ENCODE results near the gene RERG. TPM values are rescaled to one million over a fixed set of nuclear protein-coding genes. Genes with fewer than 3 reads are reported as not detected.

The RERG gene
- total and polyA plus RNA-seq, 2 of the 4 experiments (the other 2 are of a cell fraction), result not detected

- Histone ChIP-seq H3K9me3 (ENCODE audit: control insufficient read depth, insufficient read depth, low read length) (no peaks in the 10 kb centered on the region), H2BK120ac (ENCODE audit: low read depth, low read length) (no peak overlapping the region), H3K27ac (ENCODE audit: insufficient read depth, low read length) (no peak overlapping the region), H2BK15ac (ENCODE audit: low read depth, low read length) (no peak overlapping the region), H3K4me1 (ENCODE audit: control insufficient read depth, insufficient read depth, low read length) (no peaks in the 10 kb centered on the region), H4K5ac (ENCODE audit: low read depth, low read length) (no peak overlapping the region), H2BK20ac (ENCODE audit: low read depth, low read length) (no peak overlapping the region), H3K36me3 (ENCODE audit: control insufficient read depth, insufficient read depth, low read length) (no peaks in the 10 kb centered on the region), H3K79me1 (ENCODE audit: low read depth in 1 of 2, low read length in 2 of 2) (no peaks in the 10 kb centered on the region), H2AK5ac (ENCODE audit: low read depth, low read length) (no peak overlapping the region), H3K4ac (ENCODE audit: low read depth, low read length) (no peak overlapping the region), H3K56ac (ENCODE audit: extremely low read depth, insufficient read depth, low read length) (no peak overlapping the region), H3K18ac (ENCODE audit: low read depth, low read length) (no peak overlapping the region), H3K9me1 (ENCODE audit: insufficient read depth, low read length) (no peaks in the 10 kb centered on the region), H2AK9ac (replicated peaks; ENCODE audit: low read depth, low read length, poor library complexity) (no peak overlapping the region), H3K14ac (replicated peaks; ENCODE audit: low read depth, low read length) (no peak overlapping the region), H3K23ac (ENCODE audit: low read depth, low read length) (no peak overlapping the region), H3K9ac (ENCODE audit: low read depth, low read length) (no peak overlapping the region), H3K4me3 (ENCODE audit: insufficient read depth, low read depth, low read length) (no peak overlapping the region), H4K8ac (ENCODE audit: low read depth in 2 of 2, low read length in 2 of 2) (no peak overlapping the region), H4K20me1 (ENCODE audit: insufficient read depth, low read length) (no peaks in the 10 kb centered on the region), H3K4me2 (ENCODE audit: low read depth, low read length) (no peak overlapping the region), H2AFZ (replicated peaks; ENCODE audit: low read length, poor library complexity) (no peak overlapping the region), H3K27me3 (ENCODE audit: control insufficient read depth, insufficient read depth, low read length) (no peaks in the 10 kb centered on the region), H2BK5ac (ENCODE audit: low read depth, low read length, poor library complexity, severe bottlenecking) (no peak overlapping the region), H4K91ac (ENCODE audit: insufficient read depth, low read depth, low read length) (no peak overlapping the region)
- TF ChIP-seq RFX5 (IDR thresholded peaks at IDR 0.05; ENCODE audit: low read depth, low read length) (no peak), USF2 (IDR thresholded peaks at IDR 0.05; ENCODE audit: low read depth, low read length) (no peak), CEBPB (IDR thresholded peaks at IDR 0.05; ENCODE audit: low read depth, low read length) (no peak), ELK1 (IDR thresholded peaks at IDR 0.05; ENCODE audit: borderline replicate concordance, low read depth, low read length) (no peak), POLR2A (IDR thresholded peaks at IDR 0.05; ENCODE audit: low read depth, low read length) (no peak), CTCF (conservative IDR thresholded peaks at IDR 0.05; ENCODE audit: low read depth, low read length) (no peak), MXI1 (IDR thresholded peaks at IDR 0.05; ENCODE audit: borderline replicate concordance, low read depth, low read length) (no peak), NFE2L2 (IDR thresholded peaks at IDR 0.05; ENCODE audit: low read depth, low read length) (no peak)
- ChIA-PET POLR2A (ENCODE audit: unreplicated experiment) (no interaction called here), CTCF (no interaction called here)
- in situ Hi-C loops (cut with MboI; ENCODE audit: low sequenced_read_pairs), result no loop called here
- ATAC-seq (ENCODE audit: low read depth) (no peak), DNase-seq (no peak)
- dilution Hi-C loops (cut with HindIII; ENCODE audit: low sequenced_read_pairs, unreplicated experiment), result no loop called here
- intact Hi-C loops (cut with micrococcal nuclease), result no loop called here
- WGBS, 2 experiments (ENCODE audit: extremely low coverage in 2 of 2, insufficient read length in 1 of 2), result no CpG with 5 or more reads among the region's 3 CpGs
- BruUV-seq (replicated peaks), result no TSS peak
Observed at GRCh38 chr12:15172060-15172822, 49.0 kb downstream of the RERG start.

Measured in IMR-90 (cell line).